A549 (cell line): Measurements from ENCODE around the gene BST2. TPM values are rescaled to one million over a fixed set of nuclear protein-coding genes. Genes with fewer than 3 reads are reported as not detected.

Source experiments
- ATAC-seq, 2 experiments: fragments of 200-7000 bp in 1 of 2; fragments of >200 bp in 1 of 2; cut with Nextera tagmentation in 1 of 2; cut with Tn5 transposase in 1 of 2; 3 replicates each; pipeline versions ENCODE4 v1.8.0 to v1.9.1; 2018 to 2020; ENCODE audit warnings: mild to moderate bottlenecking in 1 of 2, moderate library complexity in 1 of 2
- CTCF ChIA-PET: fragments of 300-600 bp; sonication (Branson Sonifier 250); formaldehyde crosslinking; extraction: SDS; loops from one replicate; lab custom pipeline; 2021; ENCODE audit warnings: antibody characterized with exemption, inconsistent platforms; lab: Yijun Ruan, JAX
- POLR2A ChIA-PET: fragments of 350-600 bp; formaldehyde crosslinking; extraction: SDS; loops from one replicate; lab custom pipeline; 2021; ENCODE audit warnings: antibody characterized with exemption, inconsistent platforms; lab: Yijun Ruan, JAX
- DNase-seq, 2 experiments: peaks; one replicate each; pipeline versions ENCODE4 v3.0.0 to v3.0.0-alpha.2; 2011 to 2016; ENCODE audit warnings: low read depth in 1 of 2, low spot score in 1 of 2
- FAIRE-seq: peaks from 2 replicates; lab custom pipeline; 2011; peaks lifted over from hg19 to GRCh38; lab: Jason Lieb, UNC
- H3K27ac ChIP-seq, 2 experiments: fragments of >200 bp; sonication (Bioruptor Twin); formaldehyde crosslinking; 3 replicates each; pipeline ENCODE4 v1.5.1; 2016 to 2017
- H3K4me1 ChIP-seq: fragments of >200 bp; sonication (Bioruptor Twin); formaldehyde crosslinking; 3 replicates; pipeline ENCODE4 v1.6.1; 2016
- H3K4me2 ChIP-seq: fragments of >200 bp; sonication (Bioruptor Twin); formaldehyde crosslinking; 3 replicates; pipeline ENCODE4 v1.6.1; 2016
- H3K4me3 ChIP-seq: fragments of >200 bp; sonication (Bioruptor Twin); formaldehyde crosslinking; 3 replicates; pipeline ENCODE4 v1.5.1; 2016
- H3K9me3 ChIP-seq: fragments of >200 bp; sonication (Bioruptor Twin); formaldehyde crosslinking; 3 replicates; pipeline ENCODE4 v1.6.1; 2016
- CBX8 ChIP-seq: fragments of 200-600 bp; sonication (generic); IDR thresholded peaks from 2 replicates; pipeline ENCODE4 v1.6.1; 2016
- CEBPB ChIP-seq, 2 experiments: fragments of >200 bp in 1 of 2; sonication (Bioruptor Twin) in 1 of 2; formaldehyde crosslinking in 1 of 2; IDR thresholded peaks; 2 replicates each; pipeline ENCODE4 v1.6.1; 2012 to 2016
- EP300 ChIP-seq, 2 experiments: fragments of >200 bp; sonication (Bioruptor Twin); formaldehyde crosslinking; IDR thresholded peaks; 2 replicates in 1 of 2; 3 replicates in 1 of 2; pipeline ENCODE4 v1.6.1; 2016 to 2017
- FOSL2 ChIP-seq, 2 experiments: fragments of 450-650 bp in 1 of 2; fragments of >200 bp in 1 of 2; sonication (Bioruptor Twin) in 1 of 2; formaldehyde crosslinking; IDR thresholded peaks; 2 replicates each; pipeline versions ENCODE4 v1.5.0 to v1.6.1; 2016 to 2020; ENCODE audit warnings: mild to moderate bottlenecking in 1 of 2, moderate library complexity in 1 of 2
- GATA3 ChIP-seq: IDR thresholded peaks from 2 replicates; pipeline ENCODE4 v1.6.1; 2012; ENCODE audit warnings: borderline replicate concordance
- HEYL ChIP-seq: fragments of 250-450 bp; sonication (Bioruptor Pico); IDR thresholded peaks from 2 replicates; pipeline ENCODE4 v1.8.0; 2021; ENCODE audit warnings: mild to moderate bottlenecking, moderate library complexity
- HOXA7 ChIP-seq: fragments of 250-450 bp; sonication (Bioruptor Pico); IDR thresholded peaks from 2 replicates; pipeline ENCODE4 v1.5.0; 2020; ENCODE audit warnings: mild to moderate bottlenecking, moderate library complexity
- MYC ChIP-seq: IDR thresholded peaks from 2 replicates; pipeline ENCODE4 v1.6.1; 2012; ENCODE audit warnings: mild to moderate bottlenecking, inconsistent platforms, low read length, improper control_type of control experiment, borderline replicate concordance
- NR3C1 ChIP-seq: fragments of >200 bp; sonication (Bioruptor Twin); formaldehyde crosslinking; IDR thresholded peaks from 3 replicates; pipeline ENCODE4 v1.6.1; 2017
- PHF8 ChIP-seq: fragments of 200-600 bp; sonication (generic); IDR thresholded peaks from 2 replicates; pipeline ENCODE4 v1.6.1; 2016; ENCODE audit warnings: low read depth, mild to moderate bottlenecking, antibody characterized with exemption, moderate library complexity, borderline replicate concordance
- POLR2A ChIP-seq: IDR thresholded peaks from 2 replicates; pipeline ENCODE4 v1.6.1; 2012; ENCODE audit warnings: mild to moderate bottlenecking, low read length
- RARB ChIP-seq: fragments of 250-450 bp; sonication (Bioruptor Pico); IDR thresholded peaks from 2 replicates; pipeline ENCODE4 v1.8.0; 2021; ENCODE audit warnings: mild to moderate bottlenecking, moderate library complexity
- RFX5 ChIP-seq: fragments of 450-650 bp; IDR thresholded peaks from 2 replicates; pipeline ENCODE4 v1.7.1; 2014; ENCODE audit warnings: antibody characterized with exemption, mild to moderate bottlenecking, moderate library complexity
- RNF2 ChIP-seq: fragments of 200-600 bp; sonication (generic); IDR thresholded peaks from 2 replicates; pipeline ENCODE4 v1.6.1; 2016; ENCODE audit warnings: low read depth, mild to moderate bottlenecking, antibody characterized with exemption, moderate library complexity, borderline replicate concordance
- SMC3 ChIP-seq: fragments of >200 bp; sonication (Bioruptor Twin); formaldehyde crosslinking; IDR thresholded peaks from 3 replicates; pipeline ENCODE4 v1.6.1; 2018; ENCODE audit warnings: inconsistent platforms
- ZC3H11A ChIP-seq: fragments of 450-650 bp; IDR thresholded peaks from 2 replicates; pipeline ENCODE4 v1.6.1; 2014; ENCODE audit warnings: antibody characterized with exemption, mild to moderate bottlenecking
- ZNF302 ChIP-seq: fragments of 250-450 bp; sonication (Bioruptor Pico); IDR thresholded peaks from 2 replicates; pipeline ENCODE4 v1.9.0; 2021; ENCODE audit warnings: inconsistent platforms, mild to moderate bottlenecking, moderate library complexity
- ZSCAN20 ChIP-seq: fragments of 250-450 bp; sonication (Bioruptor Pico); IDR thresholded peaks from 2 replicates; pipeline ENCODE4 v1.8.0; 2022; ENCODE audit warnings: mild to moderate bottlenecking, moderate library complexity
- WGBS: methylation state at CpG from one replicate; pipeline ENCODE4 v1.1.6; 2017; ENCODE audit errors: missing lambda C conversion rate; 5-methylcytosine and 5-hydroxymethylcytosine counted together
- polyA plus RNA-seq, 4 experiments: library from polyadenylated mRNA; depleted of rRNA in 3 of 4; stranded (reverse); fragments of >200 nt; fragmentation: RNase III in 1 of 4; extraction: RNeasy Plus Mini Kit Qiagen cat#74134 plus additional on column Dnase treatment in 1 of 4; gene quantifications; 2 replicates in 3 of 4; 3 replicates in 1 of 4; pipeline ENCODE4 v1.2.3, GENCODE V29; 2011 to 2017
- TF ChIP-seq, protein P1 (sequence below): IDR thresholded peaks from 2 replicates; pipeline ENCODE4 v1.6.1; 2012
- TF ChIP-seq, protein P2 (sequence below): fragments of >200 bp; sonication (Bioruptor Twin); formaldehyde crosslinking; IDR thresholded peaks from 3 replicates; pipeline ENCODE4 v1.6.1; 2016
- TF ChIP-seq, protein P3 (sequence below): fragments of >200 bp; sonication (Bioruptor Twin); formaldehyde crosslinking; IDR thresholded peaks from 2 replicates; pipeline ENCODE4 v1.6.1; 2016

The BST2 gene
- polyA plus RNA-seq, 2 of the 4 experiments (the other 2 are of a cell fraction): 0.12 to 0.26 TPM

DNA sequence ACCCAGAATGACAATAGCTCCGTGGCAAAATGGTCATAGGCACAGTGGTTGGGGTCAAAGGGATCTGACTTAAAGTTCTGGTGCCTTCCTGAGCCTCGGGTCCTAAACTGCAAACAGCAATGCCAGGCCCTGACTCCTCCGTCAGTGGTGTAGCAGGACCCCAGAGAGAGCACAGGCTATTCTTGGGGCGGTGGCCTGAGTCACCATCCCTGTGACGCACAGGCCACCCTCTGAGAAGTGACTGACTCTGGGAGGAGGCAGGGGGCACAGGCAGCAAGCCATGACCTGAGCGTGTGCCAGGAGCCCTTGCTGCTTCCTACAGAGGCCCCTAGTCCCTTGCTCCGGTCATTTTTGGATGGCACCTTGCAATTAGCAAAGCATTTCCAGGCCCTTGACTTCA lies 47.0 kb downstream of the BST2 start:
- no peak for TF ChIP-seq FOSL2 (IDR thresholded peaks at IDR 0.05)
- peak; percentile 43; the same call in 1 of the 2 replicates for TF ChIP-seq FOSL2 (CRISPR knock-in tag; IDR thresholded peaks at IDR 0.05)
- TF ChIP-seq POLR2A: no peak
- TF ChIP-seq, protein P1, sequence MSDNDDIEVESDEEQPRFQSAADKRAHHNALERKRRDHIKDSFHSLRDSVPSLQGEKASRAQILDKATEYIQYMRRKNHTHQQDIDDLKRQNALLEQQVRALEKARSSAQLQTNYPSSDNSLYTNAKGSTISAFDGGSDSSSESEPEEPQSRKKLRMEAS: peak; percentile 24; the same call in 1 of the 2 replicates
- TF ChIP-seq, all 56 proteins: peak for 2
- Histone ChIP-seq H3K4me1 (peaks cover 19% of the 10 kb centered on the region), H3K9me3 (no peaks in the 10 kb centered on the region), H3K4me3 (no peak overlapping the region), H3K27ac (peak overlapping the region; percentile 46 to 77), H3K4me2 (peak overlapping the region; percentile 58)
- DNase-seq: peak; percentile 50 to 63
- ChIA-PET POLR2A (no interaction called here), CTCF (interaction anchor here (1.0 to 1.8 kb wide), 2 partner anchors 28 to 31 kb away, joined by 4 to 5 read pairs; no protein-coding TSS in a partner anchor)
- FAIRE-seq: no peak
- ATAC-seq: peak; percentile 82 to 93; a peak in 5 of 6 replicates
- WGBS: 38% methylated on average over 7 of the region's 7 CpGs

DNA sequence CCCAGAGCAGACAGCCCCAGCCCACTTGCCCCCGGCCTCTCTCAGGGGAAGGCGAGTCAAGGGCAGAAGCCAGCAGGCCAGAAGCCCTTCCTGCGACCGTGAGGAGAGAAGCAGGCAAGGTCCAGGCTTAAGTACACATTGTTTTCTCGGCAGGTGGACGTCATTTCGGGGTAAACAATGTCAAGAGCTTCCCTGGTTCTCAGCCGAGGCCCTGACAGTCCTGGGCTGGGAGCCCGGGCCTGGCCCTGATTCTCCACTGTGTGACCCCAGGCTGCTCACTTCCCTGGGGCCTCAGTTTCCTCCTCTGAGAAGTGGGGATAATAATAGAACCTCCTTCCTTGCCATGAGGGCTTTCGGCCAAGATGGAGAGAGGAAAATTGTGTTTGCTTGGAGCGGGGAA lies 47.7 kb downstream of the BST2 start:
- Histone ChIP-seq H3K9me3 (no peaks in the 10 kb centered on the region), H3K4me2 (peak overlapping the region; percentile 58; the same call in 2 of the 3 replicates), H3K27ac (peak overlapping the region; percentile 46 to 77), H3K4me3 (no peak overlapping the region), H3K4me1 (peaks cover 19% of the 10 kb centered on the region)
- no peak for TF ChIP-seq PHF8
- no peak for TF ChIP-seq FOSL2 (IDR thresholded peaks at IDR 0.05)
- TF ChIP-seq FOSL2 (CRISPR knock-in tag; IDR thresholded peaks at IDR 0.05): no peak
- no peak for TF ChIP-seq CBX8
- TF ChIP-seq EP300 (IDR thresholded peaks at IDR 0.05): no peak
- TF ChIP-seq ZNF302 (CRISPR knock-in tag): no peak
- no peak for TF ChIP-seq HEYL (CRISPR knock-in tag)
- no peak for TF ChIP-seq RNF2
- TF ChIP-seq MYC: no peak
- no peak for TF ChIP-seq SMC3
- TF ChIP-seq, protein P2, sequence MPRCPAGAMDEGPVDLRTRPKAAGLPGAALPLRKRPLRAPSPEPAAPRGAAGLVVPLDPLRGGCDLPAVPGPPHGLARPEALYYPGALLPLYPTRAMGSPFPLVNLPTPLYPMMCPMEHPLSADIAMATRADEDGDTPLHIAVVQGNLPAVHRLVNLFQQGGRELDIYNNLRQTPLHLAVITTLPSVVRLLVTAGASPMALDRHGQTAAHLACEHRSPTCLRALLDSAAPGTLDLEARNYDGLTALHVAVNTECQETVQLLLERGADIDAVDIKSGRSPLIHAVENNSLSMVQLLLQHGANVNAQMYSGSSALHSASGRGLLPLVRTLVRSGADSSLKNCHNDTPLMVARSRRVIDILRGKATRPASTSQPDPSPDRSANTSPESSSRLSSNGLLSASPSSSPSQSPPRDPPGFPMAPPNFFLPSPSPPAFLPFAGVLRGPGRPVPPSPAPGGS: no peak
- no peak for TF ChIP-seq ZC3H11A
- TF ChIP-seq, protein P3, sequence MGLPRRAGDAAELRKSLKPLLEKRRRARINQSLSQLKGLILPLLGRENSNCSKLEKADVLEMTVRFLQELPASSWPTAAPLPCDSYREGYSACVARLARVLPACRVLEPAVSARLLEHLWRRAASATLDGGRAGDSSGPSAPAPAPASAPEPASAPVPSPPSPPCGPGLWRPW: no peak
- TF ChIP-seq ZSCAN20 (CRISPR knock-in tag): no peak
- TF ChIP-seq NR3C1: no peak
- DNase-seq (no peak), ATAC-seq (no peak), FAIRE-seq (no peak)
- ChIA-PET CTCF (interaction anchor here (1.0 to 1.8 kb wide), 2 partner anchors 28 to 31 kb away, joined by 4 to 5 read pairs; no protein-coding TSS in a partner anchor), POLR2A (no interaction called here)
- WGBS: 47% methylated on average over 11 of the region's 11 CpGs

DNA sequence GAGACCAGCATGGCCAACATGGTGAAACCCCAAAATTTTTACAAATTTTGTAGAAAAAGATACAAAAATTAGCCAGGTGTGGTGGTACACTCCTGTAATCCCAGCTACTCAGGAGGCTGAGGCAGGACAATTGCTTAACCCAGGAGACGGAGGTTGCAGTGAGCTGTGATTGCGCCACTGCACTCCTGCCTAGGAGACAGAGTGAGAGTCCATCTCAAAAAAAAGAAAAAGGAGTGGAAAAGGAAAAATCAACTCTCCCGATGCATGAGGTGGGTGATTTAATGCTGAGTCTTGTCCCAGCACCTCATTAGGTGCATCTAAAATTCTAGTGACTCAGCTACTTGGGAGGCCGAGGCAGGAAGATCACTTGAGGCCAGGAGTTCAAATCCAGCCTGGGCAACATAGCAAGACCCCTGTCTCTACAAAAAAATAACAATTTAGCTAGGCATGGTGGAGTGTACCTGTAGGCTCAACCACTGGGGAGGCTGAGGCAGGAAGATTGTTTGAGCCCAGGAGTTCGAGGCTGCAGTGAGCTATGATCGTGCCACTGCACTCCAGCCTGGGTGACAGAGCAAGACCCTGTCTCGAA lies 48.3 kb downstream of the BST2 start:
- no peak for FAIRE-seq
- H3K9me3 ChIP-seq: no peaks in the 10 kb centered on the region
- DNase-seq: no peak
- TF ChIP-seq EP300 (IDR thresholded peaks at IDR 0.05) (no peak), HOXA7 (CRISPR knock-in tag) (no peak), RARB (no peak), GATA3 (no peak), CEBPB (IDR thresholded peaks at IDR 0.05) (0 out of 4 replicates have a peak, but pooled peaks of 1 of the 2 experiments have one; percentile 31), RFX5 (no peak)
- ATAC-seq: no peak
- H3K4me3 ChIP-seq: no peak overlapping the region
- peaks cover 19% of the 10 kb centered on the region for H3K4me1 ChIP-seq
- H3K27ac ChIP-seq: peak overlapping the region; percentile 46 to 77; a peak in 5 of 6 replicates
- POLR2A ChIA-PET: no interaction called here
- WGBS: 81% methylated on average over 7 of the region's 7 CpGs
- H3K4me2 ChIP-seq: no peak overlapping the region; the same call in 2 of the 3 replicates
- CTCF ChIA-PET: interaction anchor here (1.0 to 2.2 kb wide), 3 partner anchors 10 to 32 kb away, joined by 4 to 5 read pairs (median 5); no protein-coding TSS in a partner anchor
